ENCODE results near the gene SHISA5. TPM values are rescaled to one million over a fixed set of nuclear protein-coding genes. Genes with fewer than 3 reads are reported as not detected.

SHISA5 gene
- total RNA-seq, 2 donors from 2014 or later, result 192 to 193 TPM

DNA sequence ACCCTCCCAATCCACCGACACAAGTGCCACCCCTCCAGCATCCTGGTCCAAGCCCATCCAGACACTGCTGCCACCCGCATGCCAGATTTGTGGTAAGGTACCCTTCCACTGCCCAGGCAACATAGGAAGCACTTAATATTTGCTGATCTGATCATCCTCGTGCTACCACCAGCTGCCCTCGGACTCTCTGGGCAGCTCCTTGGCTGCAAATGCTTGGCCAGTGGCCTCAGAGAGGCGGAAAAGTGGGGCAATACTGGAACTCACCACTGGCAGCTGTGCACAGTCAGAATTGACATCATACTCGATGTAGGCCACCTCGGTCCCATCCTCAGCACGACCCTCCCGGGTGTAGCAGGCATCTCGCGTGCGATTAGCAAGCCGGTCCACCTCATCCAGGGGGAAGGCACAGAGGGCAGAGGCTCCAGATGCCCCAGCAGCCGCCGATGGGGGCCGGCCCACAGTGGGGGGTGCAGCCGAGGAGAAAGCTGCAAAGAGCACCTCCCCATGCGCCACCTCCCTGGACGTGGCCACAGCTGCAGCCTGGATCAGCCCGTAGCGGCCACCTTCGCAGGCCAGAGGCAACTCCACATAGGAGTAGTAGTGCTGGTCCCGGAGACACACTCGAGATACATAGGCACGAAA, 80.6 kb downstream of the SHISA5 start:
- peaks cover 29% of the 10 kb centered on the region for H3K36me3 Mint-ChIP-seq (ENCODE audit: low read depth)
- no peak overlapping the region for H3K9ac ChIP-seq (ENCODE audit: extremely low read depth, low read length, poor library complexity, severe bottlenecking)
- no peak for DNase-seq
- no peak overlapping the region for H3K27ac Mint-ChIP-seq
- peaks cover 8% of the 10 kb centered on the region for H3K4me1 ChIP-seq (ENCODE audit: control insufficient read depth, insufficient read depth, low read length)
- no peaks in the 10 kb centered on the region for H3K9me3 Mint-ChIP-seq
- H3K9me3 ChIP-seq (ENCODE audit: control insufficient read depth, low read length), result no peaks in the 10 kb centered on the region
- H3K27me3 ChIP-seq (ENCODE audit: control insufficient read depth, insufficient read depth, low read length, poor library complexity, severe bottlenecking), result no peaks in the 10 kb centered on the region
- peaks cover 29% of the 10 kb centered on the region for H3K4me1 Mint-ChIP-seq
- 93 to 95% methylated on average over 20 to 25 of the region's 25 CpGs for WGBS, 2 experiments (ENCODE audit: insufficient coverage in 1 of 2, insufficient read length in 1 of 2)
- no peak overlapping the region for H3K4me3 ChIP-seq (ENCODE audit: low read length)
- H3K4me3 Mint-ChIP-seq, result no peak overlapping the region
- TF ChIP-seq, protein P1, sequence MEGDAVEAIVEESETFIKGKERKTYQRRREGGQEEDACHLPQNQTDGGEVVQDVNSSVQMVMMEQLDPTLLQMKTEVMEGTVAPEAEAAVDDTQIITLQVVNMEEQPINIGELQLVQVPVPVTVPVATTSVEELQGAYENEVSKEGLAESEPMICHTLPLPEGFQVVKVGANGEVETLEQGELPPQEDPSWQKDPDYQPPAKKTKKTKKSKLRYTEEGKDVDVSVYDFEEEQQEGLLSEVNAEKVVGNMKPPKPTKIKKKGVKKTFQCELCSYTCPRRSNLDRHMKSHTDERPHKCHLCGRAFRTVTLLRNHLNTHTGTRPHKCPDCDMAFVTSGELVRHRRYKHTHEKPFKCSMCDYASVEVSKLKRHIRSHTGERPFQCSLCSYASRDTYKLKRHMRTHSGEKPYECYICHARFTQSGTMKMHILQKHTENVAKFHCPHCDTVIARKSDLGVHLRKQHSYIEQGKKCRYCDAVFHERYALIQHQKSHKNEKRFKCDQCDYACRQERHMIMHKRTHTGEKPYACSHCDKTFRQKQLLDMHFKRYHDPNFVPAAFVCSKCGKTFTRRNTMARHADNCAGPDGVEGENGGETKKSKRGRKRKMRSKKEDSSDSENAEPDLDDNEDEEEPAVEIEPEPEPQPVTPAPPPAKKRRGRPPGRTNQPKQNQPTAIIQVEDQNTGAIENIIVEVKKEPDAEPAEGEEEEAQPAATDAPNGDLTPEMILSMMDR (conservative IDR thresholded peaks at IDR 0.05), result no peak
- no peaks in the 10 kb centered on the region for H3K27me3 Mint-ChIP-seq (ENCODE audit: insufficient read depth)
- peaks cover 8% of the 10 kb centered on the region for H3K36me3 ChIP-seq (ENCODE audit: control insufficient read depth, insufficient read depth, low read length)
- no peak overlapping the region for H3K27ac ChIP-seq (ENCODE audit: low read depth, low read length)

DNA sequence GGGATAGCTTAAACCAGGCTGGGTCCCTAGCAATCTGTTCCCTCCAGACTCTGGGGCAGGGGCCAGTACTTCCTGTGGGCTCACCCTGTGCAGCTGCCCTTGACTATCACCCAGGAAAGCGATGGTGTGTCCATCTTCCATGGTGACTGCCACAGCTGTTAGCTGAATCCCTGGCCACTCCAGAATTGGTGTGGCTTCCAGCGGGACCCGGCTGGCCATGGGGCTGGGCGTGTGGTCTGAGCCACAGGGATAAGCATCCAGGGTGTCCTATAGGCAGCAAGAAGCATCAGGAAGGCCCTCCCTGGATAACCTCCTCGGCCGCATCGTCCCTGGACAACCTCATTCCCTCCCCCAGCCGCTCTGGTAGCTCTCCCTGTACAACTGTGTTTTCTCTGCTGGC, 81.3 kb downstream of the SHISA5 start:
- Mint-ChIP-seq H3K4me3 (no peak overlapping the region), H3K9me3 (no peaks in the 10 kb centered on the region), H3K4me1 (peaks cover 22% of the 10 kb centered on the region), H3K36me3 (ENCODE audit: low read depth) (peaks cover 32% of the 10 kb centered on the region), H3K27me3 (ENCODE audit: insufficient read depth) (no peaks in the 10 kb centered on the region), H3K27ac (no peak overlapping the region)
- TF ChIP-seq, protein P1 (conservative IDR thresholded peaks at IDR 0.05), result no peak
- no peak for DNase-seq
- WGBS, 2 experiments (ENCODE audit: insufficient coverage in 1 of 2, insufficient read length in 1 of 2), result 94% methylated on average over 8 of the region's 8 CpGs
- Histone ChIP-seq H3K36me3 (ENCODE audit: control insufficient read depth, insufficient read depth, low read length) (peaks cover 8% of the 10 kb centered on the region), H3K27me3 (ENCODE audit: control insufficient read depth, insufficient read depth, low read length, poor library complexity, severe bottlenecking) (no peaks in the 10 kb centered on the region), H3K27ac (ENCODE audit: low read depth, low read length) (no peak overlapping the region), H3K9me3 (ENCODE audit: control insufficient read depth, low read length) (no peaks in the 10 kb centered on the region), H3K4me1 (ENCODE audit: control insufficient read depth, insufficient read depth, low read length) (peaks cover 3% of the 10 kb centered on the region), H3K9ac (ENCODE audit: extremely low read depth, low read length, poor library complexity, severe bottlenecking) (no peak overlapping the region), H3K4me3 (ENCODE audit: low read length) (no peak overlapping the region)

DNA sequence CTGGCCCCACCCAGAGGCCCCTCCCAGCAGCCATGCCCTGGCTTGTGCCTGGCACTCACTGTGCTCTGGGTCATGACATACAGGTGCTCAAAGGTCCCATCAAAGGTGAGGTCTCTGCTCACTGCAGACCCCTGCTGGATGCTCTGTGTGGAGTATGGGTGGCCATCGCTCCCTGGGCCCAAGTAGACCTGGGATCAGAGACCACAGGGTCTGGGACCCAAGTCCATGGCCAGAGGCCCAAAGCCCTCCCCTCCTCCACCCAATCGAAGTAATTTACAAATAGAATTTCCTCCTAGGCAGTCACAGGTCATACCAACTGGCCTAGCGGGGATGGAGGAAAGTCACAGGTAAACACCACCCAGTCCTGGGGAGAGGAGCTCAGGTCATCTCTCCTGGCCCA, 81.7 kb downstream of the SHISA5 start:
- no peak overlapping the region for H3K27ac Mint-ChIP-seq

More for the DNA sequence above, 81.7 kb downstream of the SHISA5 start:
- DNase-seq, result peak; percentile 69
- no peak overlapping the region for H3K27ac ChIP-seq (ENCODE audit: low read depth, low read length)
- H3K4me1 ChIP-seq (ENCODE audit: control insufficient read depth, insufficient read depth, low read length), result no peaks in the 10 kb centered on the region
- H3K9me3 ChIP-seq (ENCODE audit: control insufficient read depth, low read length), result no peaks in the 10 kb centered on the region
- H3K27me3 ChIP-seq (ENCODE audit: control insufficient read depth, insufficient read depth, low read length, poor library complexity, severe bottlenecking), result no peaks in the 10 kb centered on the region
- H3K9me3 Mint-ChIP-seq, result no peaks in the 10 kb centered on the region
- H3K4me1 Mint-ChIP-seq, result peaks cover 18% of the 10 kb centered on the region
- H3K27me3 Mint-ChIP-seq (ENCODE audit: insufficient read depth), result no peaks in the 10 kb centered on the region
- no peak overlapping the region for H3K9ac ChIP-seq (ENCODE audit: extremely low read depth, low read length, poor library complexity, severe bottlenecking)
- 89% methylated on average over 3 of the region's 3 CpGs; no CpG with 5 or more reads in 1 of the 2 experiments for WGBS, 2 experiments (ENCODE audit: insufficient coverage in 1 of 2, insufficient read length in 1 of 2)
- peaks cover 8% of the 10 kb centered on the region for H3K36me3 ChIP-seq (ENCODE audit: control insufficient read depth, insufficient read depth, low read length)
- H3K36me3 Mint-ChIP-seq (ENCODE audit: low read depth), result peaks cover 30% of the 10 kb centered on the region
- H3K4me3 ChIP-seq (ENCODE audit: low read length), result no peak overlapping the region
- no peak overlapping the region for H3K4me3 Mint-ChIP-seq
- TF ChIP-seq, protein P1 (conservative IDR thresholded peaks at IDR 0.05), result peak; percentile 67

Data from endodermal cell (in vitro differentiated cells).